B cell (primary cell): ENCODE results near the gene TRANK1.

ENCODE experiments used
- EZH2 ChIP-seq: IDR thresholded peaks from 2 replicates; pipeline ENCODE4 v1.6.1; 2012; ENCODE audit warnings: borderline replicate concordance, low read depth, mild to moderate bottlenecking, moderate library complexity, low read length; ENCODE audit not compliant: insufficient read depth, poor library complexity, severe bottlenecking
- TF ChIP-seq, protein P1 (sequence below): fragments of 200-600 bp; IDR thresholded peaks from one replicate; pipeline ENCODE4 v1.8.0; 2022; ENCODE audit warnings: antibody characterized with exemption, mild to moderate bottlenecking

DNA sequence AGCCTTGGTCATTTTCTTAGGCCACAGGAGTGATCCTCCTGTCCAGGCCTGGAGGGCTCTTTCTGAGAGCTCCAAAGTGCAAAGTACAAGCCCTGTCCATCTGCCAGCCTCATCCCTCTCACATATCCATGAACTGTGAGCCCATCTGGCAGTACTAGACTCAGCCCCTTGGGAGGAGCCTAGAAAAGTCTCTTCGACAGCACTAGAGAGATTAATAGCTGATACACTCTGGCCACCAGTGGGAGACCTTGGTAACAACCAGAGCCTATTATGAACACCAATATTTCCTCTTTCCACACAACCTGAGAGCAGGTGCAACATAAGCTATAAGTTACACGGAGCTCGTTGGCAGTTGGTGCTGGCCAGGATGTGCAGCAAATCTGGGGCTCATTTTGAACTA lies 121.0 kb downstream of the TRANK1 start:
- TF ChIP-seq EZH2: no peak
- TF ChIP-seq, protein P1, sequence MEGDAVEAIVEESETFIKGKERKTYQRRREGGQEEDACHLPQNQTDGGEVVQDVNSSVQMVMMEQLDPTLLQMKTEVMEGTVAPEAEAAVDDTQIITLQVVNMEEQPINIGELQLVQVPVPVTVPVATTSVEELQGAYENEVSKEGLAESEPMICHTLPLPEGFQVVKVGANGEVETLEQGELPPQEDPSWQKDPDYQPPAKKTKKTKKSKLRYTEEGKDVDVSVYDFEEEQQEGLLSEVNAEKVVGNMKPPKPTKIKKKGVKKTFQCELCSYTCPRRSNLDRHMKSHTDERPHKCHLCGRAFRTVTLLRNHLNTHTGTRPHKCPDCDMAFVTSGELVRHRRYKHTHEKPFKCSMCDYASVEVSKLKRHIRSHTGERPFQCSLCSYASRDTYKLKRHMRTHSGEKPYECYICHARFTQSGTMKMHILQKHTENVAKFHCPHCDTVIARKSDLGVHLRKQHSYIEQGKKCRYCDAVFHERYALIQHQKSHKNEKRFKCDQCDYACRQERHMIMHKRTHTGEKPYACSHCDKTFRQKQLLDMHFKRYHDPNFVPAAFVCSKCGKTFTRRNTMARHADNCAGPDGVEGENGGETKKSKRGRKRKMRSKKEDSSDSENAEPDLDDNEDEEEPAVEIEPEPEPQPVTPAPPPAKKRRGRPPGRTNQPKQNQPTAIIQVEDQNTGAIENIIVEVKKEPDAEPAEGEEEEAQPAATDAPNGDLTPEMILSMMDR: no peak
